HFF-Myc (cell line): ENCODE measurements around the gene MAP3K20.

Experiments
- DNase-seq: peaks from one replicate; pipeline ENCODE4 v3.0.0-alpha.2; 2011; ENCODE audit warnings: low read depth; ENCODE audit errors: extremely low read depth
- H3K4me3 ChIP-seq: replicated peaks from 2 replicates; pipeline ENCODE4 v1.5.1; 2011; ENCODE audit warnings: low read depth, mild to moderate bottlenecking, control low read depth, low read length
- CTCF ChIP-seq: IDR thresholded peaks from 2 replicates; pipeline ENCODE4 v1.5.1; 2012; ENCODE audit warnings: mild to moderate bottlenecking, low read depth, low read length, control low read depth; ENCODE audit errors: missing control alignments

Gene MAP3K20

GRCh38 chr2:173218326-173219056, 142.8 kb downstream of the MAP3K20 start:
- no peak for DNase-seq
- no peak for TF ChIP-seq CTCF
- H3K4me3 ChIP-seq, result no peak overlapping the region

DNA sequence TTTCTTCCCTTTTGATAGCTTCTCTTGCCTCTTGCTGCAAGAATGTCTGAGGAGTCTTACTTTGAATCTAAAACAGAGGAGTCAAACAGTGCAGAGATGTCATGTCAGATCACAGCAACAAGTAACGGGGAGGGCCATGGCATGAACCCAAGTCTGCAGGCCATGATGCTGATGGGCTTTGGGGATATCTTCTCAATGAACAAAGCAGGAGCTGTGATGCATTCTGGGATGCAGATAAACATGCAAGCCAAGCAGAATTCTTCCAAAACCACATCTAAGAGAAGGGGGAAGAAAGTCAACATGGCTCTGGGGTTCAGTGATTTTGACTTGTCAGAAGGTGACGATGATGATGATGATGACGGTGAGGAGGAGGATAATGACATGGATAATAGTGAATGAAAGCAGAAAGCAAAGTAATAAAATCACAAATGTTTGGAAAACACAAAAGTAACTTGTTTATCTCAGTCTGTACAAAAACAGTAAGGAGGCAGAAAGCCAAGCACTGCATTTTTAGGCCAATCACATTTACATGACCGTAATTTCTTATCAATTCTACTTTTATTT, 145.6 kb downstream of the MAP3K20 start:
- DNase-seq, result no peak
- no peak for TF ChIP-seq CTCF
- H3K4me3 ChIP-seq, result no peak overlapping the region

DNA sequence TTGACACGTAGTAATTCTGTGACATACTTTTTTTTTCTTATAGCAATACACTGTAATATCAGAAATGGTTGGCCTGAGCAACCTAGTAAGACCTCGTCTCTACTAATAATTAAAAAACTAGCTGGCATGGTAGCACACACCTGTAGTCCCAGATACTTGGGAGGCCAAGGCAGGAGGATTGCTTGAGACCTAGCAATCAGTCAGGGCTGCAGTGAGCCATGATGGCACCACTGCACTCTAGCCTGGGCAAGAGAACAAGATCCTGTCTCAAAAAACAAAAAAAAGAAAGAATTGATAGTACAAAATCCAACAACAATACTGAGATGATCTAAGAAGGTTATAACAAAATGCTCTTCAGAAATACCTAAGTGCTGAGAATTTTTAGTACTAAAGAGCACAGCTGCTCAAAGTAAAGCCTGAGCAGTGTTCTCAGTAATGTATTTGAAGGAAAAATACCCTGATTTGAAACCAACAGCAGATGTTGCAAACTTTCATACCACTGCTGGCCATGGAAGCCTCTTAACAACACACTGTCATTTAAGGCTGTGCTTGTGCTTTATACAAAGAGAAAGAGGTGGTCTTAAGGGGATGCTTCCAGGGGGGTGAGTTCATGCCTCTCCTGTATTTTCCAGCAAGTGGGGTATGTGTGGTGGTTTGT, 146.4 kb downstream of the MAP3K20 start:
- DNase-seq, result no peak
- TF ChIP-seq CTCF, result no peak
- no peak overlapping the region for H3K4me3 ChIP-seq

DNA sequence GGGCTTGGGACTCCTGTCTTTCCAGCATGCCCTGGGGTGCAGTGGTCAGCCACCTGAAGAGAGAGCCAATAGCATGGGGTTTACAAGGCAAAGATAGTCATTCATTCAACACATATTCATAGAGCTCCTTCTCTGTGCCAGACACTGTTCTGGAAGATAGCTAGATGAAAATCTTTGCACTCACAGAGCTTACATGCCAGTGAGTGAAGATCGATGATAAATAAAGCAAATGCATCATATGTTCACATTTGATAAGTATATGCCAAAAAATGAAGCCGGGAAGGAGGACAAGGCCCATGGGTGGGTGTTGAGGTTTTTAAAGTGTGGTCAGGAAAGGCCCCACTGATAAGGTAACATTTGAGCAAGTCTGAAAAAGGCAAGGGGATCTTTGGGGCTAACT, 148.2 kb downstream of the MAP3K20 start:
- no peak for TF ChIP-seq CTCF
- H3K4me3 ChIP-seq, result no peak overlapping the region
- DNase-seq, result no peak

GRCh38 chr2:173226899-173227698, 151.5 kb downstream of the MAP3K20 start:
- no peak overlapping the region for H3K4me3 ChIP-seq
- DNase-seq, result no peak
- no peak for TF ChIP-seq CTCF

DNA sequence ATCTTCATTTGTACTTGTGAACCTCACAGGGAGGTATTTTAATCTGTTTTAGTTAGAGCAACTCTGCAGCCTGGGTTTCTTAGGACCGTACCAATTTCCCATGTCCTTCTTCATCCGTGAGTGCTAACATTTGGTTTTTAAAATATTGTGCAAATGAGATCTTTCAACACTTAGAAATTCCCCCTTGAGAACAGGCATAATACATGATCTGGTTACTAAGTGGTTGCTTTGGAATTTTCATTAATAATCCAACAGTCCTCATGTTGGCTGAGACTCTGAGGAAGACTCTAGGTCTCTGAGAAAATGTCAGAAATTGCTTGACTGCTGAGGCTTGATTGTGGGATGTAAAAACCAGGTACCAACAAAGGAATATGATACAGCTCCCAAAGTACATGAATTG, 153.4 kb downstream of the MAP3K20 start:
- DNase-seq, result no peak
- H3K4me3 ChIP-seq, result no peak overlapping the region
- TF ChIP-seq CTCF, result no peak
